SU-DHL-6 (cell line): ENCODE data around the gene HSD3B2.

ENCODE experiments used
- CTCF ChIP-seq: fragments of 200-600 bp; sonication (generic); IDR thresholded peaks from one replicate; pipeline ENCODE4 v1.5.1; 2017; ENCODE audit warnings: antibody characterized with exemption, mild to moderate bottlenecking, low read length, moderate library complexity; ENCODE audit not compliant: insufficient read depth, poor library complexity, severe bottlenecking
- EZH2phosphoT487 ChIP-seq: fragments of 200-600 bp; sonication (generic), shearing (Covaris generic); conservative IDR thresholded peaks from 2 replicates; pipeline ENCODE4 v1.6.1; 2018; ENCODE audit warnings: mild to moderate bottlenecking, antibody characterized with exemption, low read length, moderate library complexity, mixed read lengths

GRCh38 chr1:119388450-119388849 lies 26.5 kb upstream of the HSD3B2 start:
- TF ChIP-seq CTCF (no peak), EZH2phosphoT487 (no peak)
